ENCODE measurements around the gene PTPRH.

The PTPRH gene

GRCh38 chr19:55228015-55228391 lies 18.7 kb upstream of the PTPRH start:
- no peaks in the 10 kb centered on the region for H3K79me2 ChIP-seq (ENCODE audit: insufficient read depth, low read depth)
- no peak for TF ChIP-seq CTCF (conservative IDR thresholded peaks at IDR 0.05; ENCODE audit: low read depth, low read length)
- H4K20me1 ChIP-seq (ENCODE audit: insufficient read depth): no peaks in the 10 kb centered on the region
- no peak overlapping the region for H3K27ac ChIP-seq
- H3K4me1 ChIP-seq (ENCODE audit: low read depth, poor library complexity, severe bottlenecking): no peaks in the 10 kb centered on the region
- no peak overlapping the region for H2AFZ ChIP-seq (ENCODE audit: low read depth)
- H3K9ac ChIP-seq: no peak overlapping the region
- H3K27me3 ChIP-seq (ENCODE audit: insufficient read depth, low read depth): no peaks in the 10 kb centered on the region
- no peak overlapping the region for H3K4me3 ChIP-seq (IDR thresholded peaks at IDR 0.05; ENCODE audit: insufficient read depth, low read depth, low read length)
- no peaks in the 10 kb centered on the region for H3K36me3 ChIP-seq (ENCODE audit: insufficient read depth)
- H3K4me2 ChIP-seq: no peak overlapping the region

DNA sequence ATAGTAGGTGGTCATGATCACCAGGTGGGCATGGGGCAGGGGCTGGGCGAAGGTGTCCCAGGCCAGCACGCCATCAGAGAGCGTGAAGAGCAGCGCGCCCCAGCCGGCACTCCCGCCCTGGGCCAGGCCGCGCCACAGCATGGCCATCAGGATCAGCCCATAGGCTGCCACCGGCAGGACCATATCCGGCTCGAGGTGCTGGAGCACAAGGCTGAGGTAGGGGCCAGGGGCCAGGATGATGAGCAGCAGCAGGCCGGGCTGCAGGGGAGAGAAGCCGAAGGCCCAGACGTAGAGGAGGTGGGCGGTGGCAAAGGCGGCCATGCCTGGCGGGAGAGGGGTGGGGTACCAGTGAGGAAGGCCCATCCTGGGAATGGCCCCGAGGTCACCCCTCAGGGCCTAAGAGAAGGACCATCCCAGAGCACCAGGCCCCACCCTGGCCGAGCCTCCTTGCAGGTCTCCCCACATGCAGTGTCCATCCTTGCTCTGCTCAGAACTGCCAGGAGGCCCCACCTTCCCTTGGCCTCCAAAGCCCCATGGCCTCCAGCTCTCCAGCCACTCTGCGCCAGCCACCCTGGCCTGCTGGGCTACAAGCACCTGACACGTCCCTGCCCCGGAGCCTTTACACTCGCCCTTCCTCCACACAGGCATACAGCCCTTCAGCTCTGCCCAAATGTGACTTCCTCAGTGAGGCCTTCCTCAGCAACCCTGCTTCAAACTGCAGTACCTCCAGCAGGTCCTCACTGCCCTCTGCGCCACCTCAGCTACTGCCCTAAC lies 18.1 kb upstream of the PTPRH start:
- Histone ChIP-seq H4K20me1 (ENCODE audit: insufficient read depth) (no peaks in the 10 kb centered on the region), H3K27ac (no peak overlapping the region)

DNA sequence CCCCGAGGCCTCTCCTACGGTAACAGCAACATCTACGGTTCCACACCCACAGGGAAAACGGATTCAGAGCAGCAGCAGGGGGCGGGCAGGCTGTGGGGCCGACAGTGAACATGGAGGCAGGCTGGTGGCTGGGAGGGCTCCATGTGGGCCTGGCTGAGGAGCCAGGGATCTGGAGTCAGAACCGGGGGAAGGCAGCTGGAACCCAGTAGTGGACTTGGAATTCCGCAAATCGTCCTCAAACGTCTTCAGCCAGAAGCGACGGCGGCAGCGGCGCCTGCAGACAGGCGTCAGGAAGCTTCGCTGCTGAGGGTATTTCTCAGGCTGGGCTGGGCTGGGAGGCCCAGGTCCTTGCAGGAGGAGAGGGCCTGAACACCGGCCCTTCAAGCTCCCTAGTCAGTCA lies 17.5 kb upstream of the PTPRH start:
- Histone ChIP-seq H3K27me3 (ENCODE audit: insufficient read depth, low read depth) (no peaks in the 10 kb centered on the region), H4K20me1 (ENCODE audit: insufficient read depth) (no peaks in the 10 kb centered on the region), H3K9ac (no peak overlapping the region), H3K4me2 (no peak overlapping the region), H3K36me3 (ENCODE audit: insufficient read depth) (no peaks in the 10 kb centered on the region), H3K79me2 (ENCODE audit: insufficient read depth, low read depth) (no peaks in the 10 kb centered on the region), H2AFZ (ENCODE audit: low read depth) (no peak overlapping the region), H3K4me1 (ENCODE audit: low read depth, poor library complexity, severe bottlenecking) (no peaks in the 10 kb centered on the region), H3K4me3 (IDR thresholded peaks at IDR 0.05; ENCODE audit: insufficient read depth, low read depth, low read length) (no peak overlapping the region), H3K27ac (no peak overlapping the region)
- TF ChIP-seq CTCF (conservative IDR thresholded peaks at IDR 0.05; ENCODE audit: low read depth, low read length): no peak

More for the DNA sequence above, 18.1 kb upstream of the PTPRH start:
- no peaks in the 10 kb centered on the region for H3K36me3 ChIP-seq (ENCODE audit: insufficient read depth)
- H3K4me2 ChIP-seq: no peak overlapping the region
- H2AFZ ChIP-seq (ENCODE audit: low read depth): no peak overlapping the region
- H3K4me3 ChIP-seq (IDR thresholded peaks at IDR 0.05; ENCODE audit: insufficient read depth, low read depth, low read length): no peak overlapping the region
- H3K9ac ChIP-seq: no peak overlapping the region
- H3K27me3 ChIP-seq (ENCODE audit: insufficient read depth, low read depth): no peaks in the 10 kb centered on the region
- H3K4me1 ChIP-seq (ENCODE audit: low read depth, poor library complexity, severe bottlenecking): no peaks in the 10 kb centered on the region
- no peaks in the 10 kb centered on the region for H3K79me2 ChIP-seq (ENCODE audit: insufficient read depth, low read depth)
- TF ChIP-seq CTCF (conservative IDR thresholded peaks at IDR 0.05; ENCODE audit: low read depth, low read length): no peak

GRCh38 chr19:55226273-55226672 lies 17.0 kb upstream of the PTPRH start:
- Histone ChIP-seq H3K4me2 (no peak overlapping the region), H3K79me2 (ENCODE audit: insufficient read depth, low read depth) (no peaks in the 10 kb centered on the region), H3K9ac (no peak overlapping the region), H3K27ac (no peak overlapping the region), H3K4me1 (ENCODE audit: low read depth, poor library complexity, severe bottlenecking) (no peaks in the 10 kb centered on the region), H4K20me1 (ENCODE audit: insufficient read depth) (no peaks in the 10 kb centered on the region), H3K36me3 (ENCODE audit: insufficient read depth) (no peaks in the 10 kb centered on the region), H3K4me3 (IDR thresholded peaks at IDR 0.05; ENCODE audit: insufficient read depth, low read depth, low read length) (no peak overlapping the region), H3K27me3 (ENCODE audit: insufficient read depth, low read depth) (no peaks in the 10 kb centered on the region), H2AFZ (ENCODE audit: low read depth) (no peak overlapping the region)
- TF ChIP-seq CTCF (conservative IDR thresholded peaks at IDR 0.05; ENCODE audit: low read depth, low read length): no peak

Data from KMS-11 (cell line).